DND-41 (cell line): ENCODE results near the gene DGKB.

Source experiments
- ATAC-seq: fragments of 200-7000 bp; cut with Tn5 transposase; 3 replicates; pipeline ENCODE4 v1.9.1; 2021; ENCODE audit warnings: low read depth; ENCODE audit not compliant: insufficient read depth
- DNase-seq: peaks from one replicate; pipeline ENCODE4 v3.0.0-alpha.2; 2020
- H2AFZ ChIP-seq: 2 replicates; pipeline ENCODE4 v1.6.0; 2012; ENCODE audit warnings: low read depth, low read length
- H3K27ac ChIP-seq: 2 replicates; pipeline ENCODE4 v1.5.1; 2012; ENCODE audit warnings: low read length, inconsistent platforms
- H3K27me3 ChIP-seq: fragments of 200-600 bp; sonication (generic); 2 replicates; pipeline ENCODE4 v1.6.0; 2012; ENCODE audit warnings: low read length, mild to moderate bottlenecking, inconsistent platforms; ENCODE audit not compliant: insufficient read depth, poor library complexity
- H3K36me3 ChIP-seq: 2 replicates; pipeline ENCODE4 v1.5.1; 2012; ENCODE audit warnings: low read length, inconsistent platforms; ENCODE audit not compliant: insufficient read depth
- H3K4me1 ChIP-seq: 2 replicates; pipeline ENCODE4 v1.5.1; 2012; ENCODE audit warnings: mild to moderate bottlenecking, low read length; ENCODE audit not compliant: insufficient read depth
- H3K4me2 ChIP-seq: 2 replicates; pipeline ENCODE4 v1.6.0; 2012; ENCODE audit warnings: mild to moderate bottlenecking, moderate library complexity, low read length, inconsistent platforms; ENCODE audit not compliant: insufficient read depth
- H3K4me3 ChIP-seq, 2 experiments: fragments of 200-600 bp in 1 of 2; shearing (Covaris generic) in 1 of 2; 2 replicates each; pipeline ENCODE4 v1.5.1; 2012 to 2016; ENCODE audit warnings: inconsistent platforms in 2 of 2, low read length in 2 of 2, mild to moderate bottlenecking in 2 of 2, low read depth in 1 of 2, moderate library complexity in 1 of 2
- H3K79me2 ChIP-seq: 2 replicates; pipeline ENCODE4 v1.6.0; 2012; ENCODE audit warnings: low read length, inconsistent platforms; ENCODE audit not compliant: insufficient read depth
- H3K9ac ChIP-seq: 2 replicates; pipeline ENCODE4 v1.6.0; 2012; ENCODE audit warnings: low read depth, mild to moderate bottlenecking, inconsistent platforms, low read length, moderate library complexity
- H3K9me3 ChIP-seq: 2 replicates; pipeline ENCODE4 v1.5.1; 2012; ENCODE audit warnings: low read length, moderate library complexity, mild to moderate bottlenecking, inconsistent platforms; ENCODE audit not compliant: insufficient read depth, severe bottlenecking
- H4K20me1 ChIP-seq: 2 replicates; pipeline ENCODE4 v1.6.0; 2012; ENCODE audit warnings: low read length; ENCODE audit not compliant: insufficient read depth
- CTCF ChIP-seq: IDR thresholded peaks from 2 replicates; pipeline ENCODE4 v1.5.1; 2012; ENCODE audit warnings: borderline replicate concordance, low read length, moderate library complexity, mild to moderate bottlenecking; ENCODE audit not compliant: poor library complexity, severe bottlenecking; ENCODE audit errors: extremely low read depth
- EZH2 ChIP-seq: IDR thresholded peaks from 3 replicates; pipeline ENCODE4 v1.6.1; 2012; ENCODE audit warnings: borderline replicate concordance, low read depth, mild to moderate bottlenecking, moderate library complexity, low read length, inconsistent platforms; ENCODE audit not compliant: severe bottlenecking

DGKB gene

GRCh38 chr7:14936554-14936953 lies 34.0 kb upstream of the DGKB start:
- no peak overlapping the region for H3K4me3 ChIP-seq
- H3K27me3 ChIP-seq: no peaks in the 10 kb centered on the region
- DNase-seq (no peak), ATAC-seq (no peak)
- H3K9me3 ChIP-seq: no peaks in the 10 kb centered on the region
- TF ChIP-seq EZH2 (no peak), CTCF (no peak)
- H3K79me2 ChIP-seq: no peaks in the 10 kb centered on the region
- H3K36me3 ChIP-seq: no peaks in the 10 kb centered on the region
- H3K27ac ChIP-seq: no peak overlapping the region
- no peak overlapping the region for H2AFZ ChIP-seq
- no peaks in the 10 kb centered on the region for H3K4me1 ChIP-seq
- no peak overlapping the region for H3K4me2 ChIP-seq
- H4K20me1 ChIP-seq: no peaks in the 10 kb centered on the region
- H3K9ac ChIP-seq: no peak overlapping the region

GRCh38 chr7:14934839-14935238 lies 32.3 kb upstream of the DGKB start:
- H3K4me1 ChIP-seq: no peaks in the 10 kb centered on the region
- no peak overlapping the region for H3K27ac ChIP-seq
- no peaks in the 10 kb centered on the region for H3K36me3 ChIP-seq
- ATAC-seq (no peak), DNase-seq (no peak)
- no peaks in the 10 kb centered on the region for H3K79me2 ChIP-seq
- H2AFZ ChIP-seq: no peak overlapping the region
- no peak overlapping the region for H3K9ac ChIP-seq
- no peak for TF ChIP-seq EZH2
- TF ChIP-seq CTCF: no peak
- H3K27me3 ChIP-seq: no peaks in the 10 kb centered on the region
- no peak overlapping the region for H3K4me2 ChIP-seq
- H3K9me3 ChIP-seq: no peaks in the 10 kb centered on the region
- no peak overlapping the region for H3K4me3 ChIP-seq
- no peaks in the 10 kb centered on the region for H4K20me1 ChIP-seq

- Histone ChIP-seq H3K36me3 (no peaks in the 10 kb centered on the region), H3K27ac (no peak overlapping the region), H3K9ac (no peak overlapping the region), H3K27me3 (no peaks in the 10 kb centered on the region), H2AFZ (no peak overlapping the region), H3K79me2 (no peaks in the 10 kb centered on the region), H3K9me3 (no peaks in the 10 kb centered on the region), H3K4me1 (no peaks in the 10 kb centered on the region), H3K4me3 (no peak overlapping the region), H3K4me2 (no peak overlapping the region), H4K20me1 (no peaks in the 10 kb centered on the region)
- DNase-seq: no peak
- no peak for ATAC-seq
- TF ChIP-seq EZH2 (no peak), CTCF (no peak)
Measured at GRCh38 chr7:14931511-14932215, 29.1 kb upstream of the DGKB start.

DNA sequence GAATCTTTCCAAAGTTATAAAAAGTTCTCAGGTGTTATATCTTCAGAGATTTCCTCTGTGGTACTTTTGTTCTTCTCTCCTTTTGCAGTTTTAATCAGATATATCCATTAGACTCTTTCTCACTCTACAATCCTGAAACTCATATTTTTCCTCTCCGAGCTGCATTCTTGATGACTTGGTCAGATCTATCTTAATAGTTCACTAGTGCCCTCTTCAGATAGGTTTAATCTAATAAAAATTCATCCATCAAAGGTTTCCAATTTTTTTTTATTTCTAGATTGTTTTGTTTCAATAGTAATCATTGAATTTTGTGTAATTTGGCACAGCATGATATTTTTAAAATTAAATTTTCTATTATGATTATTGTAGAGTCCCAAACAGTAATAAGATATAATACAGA lies 21.8 kb upstream of the DGKB start:
- Histone ChIP-seq H3K27ac (no peak overlapping the region), H3K4me2 (no peak overlapping the region), H2AFZ (no peak overlapping the region), H3K9ac (no peak overlapping the region), H3K9me3 (no peaks in the 10 kb centered on the region), H3K36me3 (no peaks in the 10 kb centered on the region), H3K79me2 (no peaks in the 10 kb centered on the region), H3K4me1 (no peaks in the 10 kb centered on the region), H3K4me3 (no peak overlapping the region), H3K27me3 (no peaks in the 10 kb centered on the region), H4K20me1 (no peaks in the 10 kb centered on the region)
- TF ChIP-seq CTCF: no peak
- no peak for TF ChIP-seq EZH2
- DNase-seq (no peak), ATAC-seq (no peak)
